PC-9 (cell line): ENCODE measurements around the gene MOGAT2. TPM values are rescaled to one million over a fixed set of nuclear protein-coding genes. Genes with fewer than 3 reads are reported as not detected.

ENCODE experiments used
- BruUV-seq: library from RNA; stranded (reverse); fragments of 400-500 nt; replicated peaks from 2 replicates; lab custom pipeline; 2021; lab: Mats Ljungman, UMichigan
- CTCF ChIA-PET: fragments of 300-600 bp; sonication (Branson Sonifier 250); formaldehyde crosslinking; loops from one replicate; lab custom pipeline; 2022; ENCODE audit warnings: antibody characterized with exemption; lab: Charles Lee
- POLR2A ChIA-PET: fragments of 300-600 bp; sonication (Branson Sonifier 250); formaldehyde crosslinking; loops from one replicate; lab custom pipeline; 2022; ENCODE audit warnings: antibody characterized with exemption; ENCODE audit not compliant: unreplicated experiment; lab: Charles Lee
- DNase-seq, 2 experiments: peaks; one replicate each; pipeline versions ENCODE4 v3.0.0 to v3.0.0-alpha.2; 2015 to 2022; ENCODE audit warnings: mixed read lengths in 1 of 2
- H2AFZ ChIP-seq: fragments of 200-600 bp; sonication (generic); 2 replicates; pipeline ENCODE4 v1.8.1; 2017; ENCODE audit warnings: antibody characterized with exemption
- H3F3A ChIP-seq: fragments of 200-600 bp; sonication (generic); 2 replicates; pipeline ENCODE4 v1.8.1; 2017; ENCODE audit warnings: antibody characterized with exemption, mild to moderate bottlenecking, low read depth; ENCODE audit not compliant: insufficient read depth
- H3K27ac ChIP-seq: fragments of 200-600 bp; sonication (generic); 2 replicates; pipeline ENCODE4 v1.6.1; 2016; ENCODE audit warnings: mixed run types
- H3K27me3 ChIP-seq: fragments of 200-600 bp; sonication (generic); 2 replicates; pipeline ENCODE4 v1.6.1; 2016; ENCODE audit warnings: low read depth, mixed run types; ENCODE audit not compliant: insufficient read depth
- H3K36me3 ChIP-seq: fragments of 200-600 bp; sonication (generic); 2 replicates; pipeline ENCODE4 v1.6.1; 2016; ENCODE audit warnings: low read depth, mixed run types
- H3K4me1 ChIP-seq: fragments of 200-600 bp; sonication (generic); replicated peaks from 2 replicates; pipeline ENCODE4 v1.6.1; 2016; ENCODE audit warnings: mixed run types; ENCODE audit not compliant: insufficient read depth
- H3K4me2 ChIP-seq: fragments of 200-600 bp; sonication (generic); 2 replicates; pipeline ENCODE4 v1.6.1; 2017; ENCODE audit warnings: mixed run types
- H3K4me3 ChIP-seq: fragments of 200-600 bp; sonication (generic); 2 replicates; pipeline ENCODE4 v1.6.1; 2016; ENCODE audit warnings: mixed run types
- H3K79me2 ChIP-seq: fragments of 200-600 bp; sonication (generic); 2 replicates; pipeline ENCODE4 v1.6.1; 2017; ENCODE audit warnings: low read depth, mixed run types
- H3K9me2 ChIP-seq: fragments of 200-600 bp; sonication (generic); 2 replicates; pipeline ENCODE4 v1.8.1; 2017; ENCODE audit warnings: mild to moderate bottlenecking; ENCODE audit not compliant: insufficient read depth
- H3K9me3 ChIP-seq: fragments of 200-600 bp; sonication (generic); 2 replicates; pipeline ENCODE4 v1.8.1; 2016; ENCODE audit warnings: low read depth; ENCODE audit not compliant: insufficient read depth
- H4K20me1 ChIP-seq: fragments of 200-600 bp; sonication (generic); 2 replicates; pipeline ENCODE4 v1.8.1; 2017; ENCODE audit not compliant: insufficient read depth
- CTCF ChIP-seq: fragments of 200-600 bp; sonication (generic); conservative IDR thresholded peaks from 2 replicates; pipeline ENCODE4 v1.6.1; 2017; ENCODE audit warnings: mixed run types, antibody characterized with exemption, mild to moderate bottlenecking, moderate library complexity
- EZH2 ChIP-seq: fragments of 200-600 bp; sonication (generic); IDR thresholded peaks from 2 replicates; pipeline ENCODE4 v1.8.0; 2017; ENCODE audit warnings: antibody characterized with exemption, low read depth
- intact Hi-C: fragments of 100-400 bp; cut with micrococcal nuclease; formaldehyde crosslinking; loops from one replicate; pipeline ENCODE4 v1.10.0; 2022; ENCODE audit not compliant: unreplicated experiment
- total RNA-seq: library from RNA; stranded (reverse); gene quantifications from 2 replicates; pipeline ENCODE4 v1.2.3, GENCODE V29; 2021

Gene MOGAT2
- total RNA-seq, 1 experiment from 2014 or later, result not detected

- CTCF ChIA-PET, result no interaction called here
- H3K27me3 ChIP-seq, result no peaks in the 10 kb centered on the region
These were observed 49.6 kb downstream of the MOGAT2 start for GRCh38 chr11:75767228-75767572.

GRCh38 chr11:75767793-75768111 is 50.1 kb downstream of the MOGAT2 start:
- no peak; the same call in 1 of the 2 replicates for TF ChIP-seq CTCF
- no peak for TF ChIP-seq EZH2
- Histone ChIP-seq H3K27ac (no peak overlapping the region), H3K36me3 (no peaks in the 10 kb centered on the region), H3K4me3 (peak overlapping the region; percentile 80), H3K9me2 (no peaks in the 10 kb centered on the region), H4K20me1 (no peaks in the 10 kb centered on the region), H3K4me1 (peaks cover 52% of the 10 kb centered on the region), H3F3A (peaks cover 32% of the 10 kb centered on the region), H3K9me3 (no peaks in the 10 kb centered on the region), H3K4me2 (peak overlapping the region; percentile 96), H3K79me2 (peaks cover 33% of the 10 kb centered on the region), H3K27me3 (no peaks in the 10 kb centered on the region), H2AFZ (peak overlapping the region; percentile 83)
- ChIA-PET POLR2A (no interaction called here), CTCF (no interaction called here)
- intact Hi-C loops, result no loop called here
- no TSS peak for BruUV-seq
- DNase-seq, result no peak

More at GRCh38 chr11:75767228-75767572, 49.6 kb downstream of the MOGAT2 start:
- Histone ChIP-seq H3K9me3 (no peaks in the 10 kb centered on the region), H3K79me2 (peaks cover 27% of the 10 kb centered on the region), H3K36me3 (no peaks in the 10 kb centered on the region), H3K4me2 (no peak overlapping the region), H4K20me1 (no peaks in the 10 kb centered on the region), H2AFZ (no peak overlapping the region), H3K27ac (no peak overlapping the region), H3K4me3 (no peak overlapping the region), H3K4me1 (peaks cover 52% of the 10 kb centered on the region), H3K9me2 (no peaks in the 10 kb centered on the region), H3F3A (peaks cover 26% of the 10 kb centered on the region)
- POLR2A ChIA-PET, result no interaction called here
- no peak for DNase-seq
- intact Hi-C loops, result no loop called here
- BruUV-seq, result no TSS peak
- no peak for TF ChIP-seq EZH2
- TF ChIP-seq CTCF, result no peak

- peak; percentile 53 to 75 for DNase-seq
- no peaks in the 10 kb centered on the region for H3K9me2 ChIP-seq
- BruUV-seq, result no TSS peak
- peak within 1 kb of the TSS; percentile 80 for H3K4me3 ChIP-seq
- H3K4me1 ChIP-seq, result peaks cover 52% of the 10 kb centered on the region
- peak; percentile 48; the same call in 1 of the 2 replicates for TF ChIP-seq CTCF
- no peak for TF ChIP-seq EZH2
- ChIA-PET POLR2A (no interaction called here), CTCF (no interaction called here)
- H3K36me3 ChIP-seq, result no peaks in the 10 kb centered on the region
- peak within 1 kb of the TSS; percentile 83 for H2AFZ ChIP-seq
- peak within 1 kb of the TSS; percentile 96 for H3K4me2 ChIP-seq
- H3K27ac ChIP-seq, result peak within 1 kb of the TSS; percentile 84
- peaks cover 38% of the 10 kb centered on the region for H3K79me2 ChIP-seq
- intact Hi-C loops, result no loop called here
- no peaks in the 10 kb centered on the region for H3K27me3 ChIP-seq
- no peaks in the 10 kb centered on the region for H3K9me3 ChIP-seq
- peaks cover 36% of the 10 kb centered on the region for H3F3A ChIP-seq
- H4K20me1 ChIP-seq, result no peaks in the 10 kb centered on the region
These were observed 50.7 kb downstream of the MOGAT2 start, which contains the start of gene DGAT2 for GRCh38 chr11:75768112-75768908. Gene DGAT2 (plus strand): TSS chr11:75768778. CDS start chr11:75768992, 214 bp downstream.
